ENCODE results near the gene FAM131A. TPM values are rescaled to one million over a fixed set of nuclear protein-coding genes. Genes with fewer than 3 reads are reported as not detected.

Gene FAM131A
- total RNA-seq, 1 experiment from 2014 or later = 18.4 TPM

GRCh38 chr3:184357248-184358123 is 20.1 kb downstream of the FAM131A start:
- no peak for DNase-seq (ENCODE audit: low spot score)

- DNase-seq (ENCODE audit: low spot score) = no peak
These were observed 20.8 kb downstream of the FAM131A start for GRCh38 chr3:184358124-184358767.

GRCh38 chr3:184358921-184359350 is 21.5 kb downstream of the FAM131A start:
- no peak for DNase-seq (ENCODE audit: low spot score)

GRCh38 chr3:184359610-184360009 is 22.2 kb downstream of the FAM131A start:
- no peak for DNase-seq (ENCODE audit: low spot score)

GRCh38 chr3:184360070-184360928 is 22.9 kb downstream of the FAM131A start:
- DNase-seq (ENCODE audit: low spot score) = no peak

- no peak for DNase-seq (ENCODE audit: low spot score)
These were observed 23.6 kb downstream of the FAM131A start for GRCh38 chr3:184360929-184361531.

GRCh38 chr3:184361532-184361931 is 24.1 kb downstream of the FAM131A start, which contains the start of the genes CLCN2 and POLR2H:
Gene CLCN2 (minus strand): TSS chr3:184361605. CDS start chr3:184361479, 126 bp downstream.
Gene POLR2H (plus strand): TSS chr3:184361710. CDS start chr3:184363493, 1,783 bp downstream.
- DNase-seq (ENCODE audit: low spot score) = no peak

GRCh38 chr3:184361932-184362667 is 24.7 kb downstream of the FAM131A start:
- DNase-seq (ENCODE audit: low spot score) = peak; percentile 81

- peak; percentile 99 for DNase-seq (ENCODE audit: low spot score)
These were observed 25.5 kb downstream of the FAM131A start for GRCh38 chr3:184362668-184363546.

- DNase-seq (ENCODE audit: low spot score) = no peak
These were observed 29.4 kb downstream of the FAM131A start for GRCh38 chr3:184366619-184367289.

GRCh38 chr3:184368116-184368515 is 30.7 kb downstream of the FAM131A start:
- DNase-seq (ENCODE audit: low spot score) = no peak

- no peak for DNase-seq (ENCODE audit: low spot score)
These were observed 31.3 kb downstream of the FAM131A start for GRCh38 chr3:184368586-184369183.

GRCh38 chr3:184371570-184372018 is 34.2 kb downstream of the FAM131A start:
- DNase-seq (ENCODE audit: low spot score) = peak; percentile 92

GRCh38 chr3:184372296-184372821 is 35.0 kb downstream of the FAM131A start:
- DNase-seq (ENCODE audit: low spot score) = no peak

GRCh38 chr3:184372911-184373310 is 35.5 kb downstream of the FAM131A start:
- DNase-seq (ENCODE audit: low spot score) = no peak

GRCh38 chr3:184373422-184373821 is 36.0 kb downstream of the FAM131A start:
- DNase-seq (ENCODE audit: low spot score) = no peak

GRCh38 chr3:184375747-184376461 is 38.5 kb downstream of the FAM131A start:
- DNase-seq (ENCODE audit: low spot score) = no peak

- no peak for DNase-seq (ENCODE audit: low spot score)
These were observed 40.0 kb downstream of the FAM131A start for GRCh38 chr3:184377374-184377773.

All from H4 (cell line).